ENCODE data around the gene FGF12.
A peak's percentile ranks its signal among the peaks of the same experiment; 100 is the strongest.

FGF12 gene

DNA sequence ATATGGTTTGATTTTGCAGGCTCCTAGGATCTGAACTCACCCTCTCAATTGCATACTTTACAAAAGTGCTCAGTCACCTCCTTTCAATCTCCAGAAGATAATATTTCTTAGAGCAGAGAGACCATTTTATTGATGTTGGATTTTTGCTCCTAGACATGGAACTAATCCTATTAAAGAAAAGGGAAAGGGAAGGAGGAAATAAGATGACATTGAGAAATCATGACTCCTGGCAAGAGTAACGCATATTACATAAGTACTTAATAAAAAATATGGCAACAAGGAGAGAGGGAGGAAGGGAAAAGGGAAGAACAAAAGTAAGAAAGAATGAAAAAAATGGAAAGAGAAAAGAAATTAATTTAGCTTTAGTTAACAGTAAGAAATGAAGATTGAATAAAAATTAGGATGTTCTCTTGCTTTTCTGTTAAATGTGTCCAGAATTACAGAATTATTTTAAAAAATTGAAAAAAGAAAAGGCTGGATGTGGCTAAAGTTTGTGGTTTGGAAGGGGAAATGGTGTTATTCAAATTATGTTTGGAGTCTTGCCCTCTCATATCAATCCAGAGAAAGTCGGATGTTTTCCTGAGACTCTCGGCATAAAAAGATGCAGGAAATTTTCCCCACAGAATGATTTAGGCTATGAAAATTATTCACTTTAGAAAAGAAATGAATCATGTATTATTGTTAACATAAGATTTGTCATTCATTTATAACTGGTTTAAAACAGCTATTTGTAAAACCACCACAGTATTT lies 474.0 kb downstream of the FGF12 start:
- Histone ChIP-seq H3K4me1 (ENCODE audit: control insufficient read depth, insufficient read depth, low read length) (peaks cover 8% of the 10 kb centered on the region), H3K27me3 (replicated peaks; ENCODE audit: control insufficient read depth, insufficient read depth, low read length) (no peaks in the 10 kb centered on the region)
- DNase-seq (ENCODE audit: low read depth): no peak

DNA sequence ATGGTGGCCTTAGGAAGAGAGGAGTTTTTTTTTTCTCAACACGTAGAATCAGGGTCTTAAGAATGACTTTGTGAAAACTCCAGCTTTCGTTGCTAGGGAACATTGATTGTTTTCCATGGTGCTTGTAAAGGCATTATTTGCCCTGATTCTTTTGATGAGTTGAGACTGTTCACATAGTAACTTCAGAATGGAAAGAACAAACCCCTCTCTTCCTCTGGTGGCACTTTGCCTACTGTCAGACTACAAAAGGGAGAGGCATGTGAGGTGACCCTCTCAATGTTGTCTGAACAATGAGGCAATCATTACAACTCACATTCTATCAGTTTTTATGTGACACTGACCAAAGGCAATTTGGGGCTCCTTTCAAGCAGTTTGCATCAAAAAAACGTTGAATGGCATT lies 477.8 kb downstream of the FGF12 start:
- DNase-seq (ENCODE audit: low read depth): no peak
- Histone ChIP-seq H3K9me3 (ENCODE audit: control insufficient read depth, low read length) (no peaks in the 10 kb centered on the region), H3K4me1 (ENCODE audit: control insufficient read depth, insufficient read depth, low read length) (peaks cover 8% of the 10 kb centered on the region), H3K36me3 (ENCODE audit: control insufficient read depth, insufficient read depth, low read length, severe bottlenecking) (no peaks in the 10 kb centered on the region), H3K4me3 (ENCODE audit: low read length) (no peak overlapping the region), H3K9ac (ENCODE audit: low read length) (no peak overlapping the region), H3K27me3 (replicated peaks; ENCODE audit: control insufficient read depth, insufficient read depth, low read length) (no peaks in the 10 kb centered on the region)

More for the DNA sequence above, 474.0 kb downstream of the FGF12 start:
- H3K9me3 ChIP-seq (ENCODE audit: control insufficient read depth, low read length): no peaks in the 10 kb centered on the region
- H3K36me3 ChIP-seq (ENCODE audit: control insufficient read depth, insufficient read depth, low read length, severe bottlenecking): no peaks in the 10 kb centered on the region
- H3K9ac ChIP-seq (ENCODE audit: low read length): no peak overlapping the region
- peak overlapping the region; percentile 30 for H3K4me3 ChIP-seq (ENCODE audit: low read length)

DNA sequence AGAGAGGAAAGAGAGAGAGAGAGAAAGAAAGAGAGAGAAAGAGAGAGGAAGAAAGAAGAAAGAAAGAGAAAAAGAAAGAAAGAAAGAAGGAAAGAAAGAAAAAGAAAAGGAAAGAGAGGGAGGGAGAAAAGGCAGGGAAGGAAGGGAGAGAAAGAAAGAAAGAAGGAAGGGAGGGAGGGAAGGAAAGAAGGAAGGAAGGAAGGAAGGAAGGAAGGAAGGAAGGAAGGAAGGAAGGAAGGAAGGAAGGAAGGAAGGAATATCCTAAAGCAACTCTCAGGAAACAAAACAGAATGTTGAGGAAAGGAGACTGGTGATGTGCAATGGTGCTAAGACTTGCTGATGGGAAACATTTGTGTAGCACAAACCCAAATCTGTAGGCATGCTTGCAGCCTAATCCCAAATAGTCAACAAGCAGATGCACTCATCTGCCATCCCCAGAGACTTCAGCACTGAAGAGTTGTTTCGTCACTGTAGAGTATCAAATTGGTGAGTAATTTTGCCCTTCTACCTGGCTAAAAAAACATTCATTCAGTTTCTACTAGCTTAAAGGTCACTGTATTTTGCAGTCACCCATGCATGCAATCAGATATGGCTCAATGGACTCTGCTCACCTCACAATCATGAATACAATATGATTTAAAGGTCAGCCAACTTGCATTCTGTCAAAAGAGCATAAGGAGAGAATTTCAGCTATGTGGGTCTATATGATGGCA lies 480.3 kb downstream of the FGF12 start:
- H3K4me1 ChIP-seq (ENCODE audit: control insufficient read depth, insufficient read depth, low read length): no peaks in the 10 kb centered on the region
- no peak overlapping the region for H3K9ac ChIP-seq (ENCODE audit: low read length)
- no peaks in the 10 kb centered on the region for H3K36me3 ChIP-seq (ENCODE audit: control insufficient read depth, insufficient read depth, low read length, severe bottlenecking)
- no peaks in the 10 kb centered on the region for H3K27me3 ChIP-seq (replicated peaks; ENCODE audit: control insufficient read depth, insufficient read depth, low read length)
- DNase-seq (ENCODE audit: low read depth): no peak
- H3K4me3 ChIP-seq (ENCODE audit: low read length): no peak overlapping the region
- H3K9me3 ChIP-seq (ENCODE audit: control insufficient read depth, low read length): no peaks in the 10 kb centered on the region

DNA sequence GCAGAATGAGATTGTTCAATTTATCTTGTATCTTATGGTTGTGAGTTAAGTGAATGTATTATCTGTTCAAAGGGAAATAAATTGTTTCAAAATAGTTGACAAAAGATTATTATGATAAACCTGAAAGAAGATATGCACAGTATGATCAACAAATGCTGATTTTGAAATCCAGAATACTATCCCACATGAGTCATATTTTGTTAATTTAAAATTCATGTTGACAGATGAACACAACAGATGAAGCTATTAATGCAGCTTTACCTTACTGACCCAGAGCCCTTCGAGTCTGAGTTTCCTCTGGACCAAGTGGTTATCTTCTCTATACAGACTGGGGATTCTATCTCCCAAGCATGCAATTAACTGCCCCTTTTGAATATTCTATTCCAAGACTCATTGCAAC lies 482.8 kb downstream of the FGF12 start:
- Histone ChIP-seq H3K36me3 (ENCODE audit: control insufficient read depth, insufficient read depth, low read length, severe bottlenecking) (no peaks in the 10 kb centered on the region), H3K4me1 (ENCODE audit: control insufficient read depth, insufficient read depth, low read length) (no peaks in the 10 kb centered on the region), H3K27me3 (replicated peaks; ENCODE audit: control insufficient read depth, insufficient read depth, low read length) (no peaks in the 10 kb centered on the region), H3K9ac (ENCODE audit: low read length) (no peak overlapping the region), H3K9me3 (ENCODE audit: control insufficient read depth, low read length) (no peaks in the 10 kb centered on the region), H3K4me3 (ENCODE audit: low read length) (no peak overlapping the region)
- DNase-seq (ENCODE audit: low read depth): no peak

DNA sequence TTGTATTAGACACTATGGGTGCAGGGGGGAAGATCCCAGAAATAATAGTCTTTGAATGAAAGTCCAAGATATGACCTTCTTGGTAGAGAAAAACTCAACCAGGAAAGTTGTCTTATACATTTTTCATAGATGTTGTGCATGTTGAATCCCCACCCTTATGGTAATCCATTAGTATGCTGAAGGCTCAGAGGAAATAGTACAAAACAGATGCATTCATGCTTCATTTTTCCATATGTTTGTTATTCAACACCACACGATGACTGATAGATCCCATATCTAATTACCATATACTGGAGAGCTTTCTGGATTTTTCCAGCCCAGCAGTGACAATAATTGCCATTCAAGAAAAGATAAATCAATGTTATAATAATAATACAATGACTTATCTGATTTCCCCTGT lies 487.4 kb downstream of the FGF12 start:
- DNase-seq (ENCODE audit: low read depth): no peak
- Histone ChIP-seq H3K27me3 (replicated peaks; ENCODE audit: control insufficient read depth, insufficient read depth, low read length) (no peaks in the 10 kb centered on the region), H3K36me3 (ENCODE audit: control insufficient read depth, insufficient read depth, low read length, severe bottlenecking) (no peaks in the 10 kb centered on the region), H3K9ac (ENCODE audit: low read length) (no peak overlapping the region), H3K4me1 (ENCODE audit: control insufficient read depth, insufficient read depth, low read length) (no peaks in the 10 kb centered on the region), H3K9me3 (ENCODE audit: control insufficient read depth, low read length) (no peaks in the 10 kb centered on the region), H3K4me3 (ENCODE audit: low read length) (no peak overlapping the region)

DNA sequence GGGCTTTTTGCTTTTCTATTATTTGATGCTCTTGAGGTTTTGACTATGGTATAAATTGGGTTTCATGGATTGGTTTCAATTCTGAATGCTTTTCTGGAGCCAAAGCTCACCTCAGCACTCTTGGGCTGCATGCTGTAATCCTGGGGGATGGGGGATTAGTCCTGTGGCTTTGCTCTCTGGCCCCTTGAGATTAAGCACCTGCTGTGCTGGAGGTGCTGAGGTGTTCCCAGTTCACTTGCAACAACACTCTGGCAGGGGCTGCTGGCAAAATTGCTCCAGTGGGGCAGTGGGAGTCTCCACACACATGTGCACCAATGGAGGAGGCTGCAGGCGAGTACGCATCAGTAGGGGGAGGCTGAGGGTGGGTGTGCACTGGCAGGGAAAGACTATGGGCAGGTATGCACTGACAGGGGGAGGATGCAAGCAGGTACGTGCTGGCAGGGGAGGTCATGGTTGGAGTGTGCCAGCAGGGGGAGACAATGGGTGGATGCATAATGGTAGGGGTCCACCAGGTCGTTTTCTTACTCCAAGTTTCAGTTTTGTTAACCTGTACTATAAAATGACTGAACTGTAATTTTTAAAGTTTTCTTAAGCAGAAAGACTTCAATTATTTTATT lies 489.2 kb downstream of the FGF12 start:
- Histone ChIP-seq H3K9ac (ENCODE audit: low read length) (no peak overlapping the region), H3K27me3 (replicated peaks; ENCODE audit: control insufficient read depth, insufficient read depth, low read length) (no peaks in the 10 kb centered on the region), H3K4me3 (ENCODE audit: low read length) (no peak overlapping the region), H3K4me1 (ENCODE audit: control insufficient read depth, insufficient read depth, low read length) (no peaks in the 10 kb centered on the region), H3K36me3 (ENCODE audit: control insufficient read depth, insufficient read depth, low read length, severe bottlenecking) (no peaks in the 10 kb centered on the region), H3K9me3 (ENCODE audit: control insufficient read depth, low read length) (no peaks in the 10 kb centered on the region)
- DNase-seq (ENCODE audit: low read depth): no peak

DNA sequence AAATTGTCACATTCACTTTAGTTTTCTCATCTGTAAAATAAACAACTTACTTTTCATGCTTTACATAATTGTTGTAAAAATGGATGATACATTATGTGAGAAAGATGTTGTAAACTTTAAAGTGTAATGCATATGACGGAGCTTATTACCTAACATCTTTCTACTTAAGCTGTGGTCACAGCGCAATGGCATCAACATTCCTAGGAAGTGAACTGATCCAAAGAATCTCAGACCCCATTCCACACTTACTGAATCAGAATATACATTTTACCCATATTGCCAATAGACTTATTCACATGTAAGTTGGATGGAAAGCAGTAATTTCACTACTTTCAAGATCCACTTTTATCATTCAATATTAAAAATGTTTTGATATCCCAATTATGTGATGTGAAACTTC lies 497.5 kb downstream of the FGF12 start:
- no peaks in the 10 kb centered on the region for H3K4me1 ChIP-seq (ENCODE audit: control insufficient read depth, insufficient read depth, low read length)
- H3K4me3 ChIP-seq (ENCODE audit: low read length): no peak overlapping the region
- no peak for DNase-seq (ENCODE audit: low read depth)
- no peaks in the 10 kb centered on the region for H3K9me3 ChIP-seq (ENCODE audit: control insufficient read depth, low read length)
- no peaks in the 10 kb centered on the region for H3K27me3 ChIP-seq (replicated peaks; ENCODE audit: control insufficient read depth, insufficient read depth, low read length)
- H3K9ac ChIP-seq (ENCODE audit: low read length): no peak overlapping the region
- H3K36me3 ChIP-seq (ENCODE audit: control insufficient read depth, insufficient read depth, low read length, severe bottlenecking): no peaks in the 10 kb centered on the region

DNA sequence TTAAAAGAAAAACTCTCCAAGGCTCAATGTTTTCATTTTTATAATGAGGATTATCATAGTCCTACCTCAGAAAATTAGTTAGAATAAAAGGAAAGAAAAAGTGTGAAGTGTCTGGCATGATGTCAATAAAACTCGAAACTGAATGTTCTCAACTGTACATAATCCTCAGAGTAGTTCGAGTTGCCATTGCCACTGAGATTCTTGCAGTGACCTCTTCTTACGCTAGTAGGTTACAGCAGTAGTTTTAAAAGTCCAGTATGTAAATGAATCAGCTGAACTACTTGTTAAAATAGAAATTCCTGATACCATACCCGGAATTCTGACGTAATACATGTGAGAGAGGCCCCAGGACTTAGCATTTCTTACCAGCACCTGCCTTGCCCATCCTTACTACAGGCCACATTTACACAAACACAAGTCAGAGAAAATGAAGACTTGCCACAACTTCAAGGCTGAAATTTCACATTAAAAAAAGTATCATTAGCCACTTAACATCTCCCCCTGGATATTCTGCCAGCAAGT lies 502.6 kb downstream of the FGF12 start:
- no peaks in the 10 kb centered on the region for H3K9me3 ChIP-seq (ENCODE audit: control insufficient read depth, low read length)
- no peak for DNase-seq (ENCODE audit: low read depth)
- H3K4me1 ChIP-seq (ENCODE audit: control insufficient read depth, insufficient read depth, low read length): no peaks in the 10 kb centered on the region
- no peaks in the 10 kb centered on the region for H3K27me3 ChIP-seq (replicated peaks; ENCODE audit: control insufficient read depth, insufficient read depth, low read length)
- no peaks in the 10 kb centered on the region for H3K36me3 ChIP-seq (ENCODE audit: control insufficient read depth, insufficient read depth, low read length, severe bottlenecking)
- no peak overlapping the region for H3K9ac ChIP-seq (ENCODE audit: low read length)
- no peak overlapping the region for H3K4me3 ChIP-seq (ENCODE audit: low read length)

DNA sequence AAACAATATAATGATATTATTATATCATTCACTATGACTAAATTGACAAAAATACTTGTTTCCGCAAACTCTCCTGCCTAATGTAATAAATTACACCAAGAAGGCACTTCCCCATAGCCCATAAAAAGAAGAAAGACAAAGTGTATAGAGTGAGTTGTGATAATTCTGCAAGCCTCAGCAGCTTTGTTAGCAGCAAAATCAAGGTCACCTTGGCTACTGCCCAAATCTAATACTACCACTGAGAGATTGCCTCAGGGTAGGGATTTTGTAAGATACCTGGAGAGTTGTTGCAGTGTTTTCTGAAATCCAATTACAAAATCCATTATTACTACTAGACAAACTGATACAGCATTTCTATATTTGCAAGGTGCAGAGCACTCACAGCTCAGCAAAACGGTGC lies 503.5 kb downstream of the FGF12 start:
- no peak for DNase-seq (ENCODE audit: low read depth)
- Histone ChIP-seq H3K36me3 (ENCODE audit: control insufficient read depth, insufficient read depth, low read length, severe bottlenecking) (no peaks in the 10 kb centered on the region), H3K9me3 (ENCODE audit: control insufficient read depth, low read length) (no peaks in the 10 kb centered on the region), H3K4me1 (ENCODE audit: control insufficient read depth, insufficient read depth, low read length) (no peaks in the 10 kb centered on the region), H3K4me3 (ENCODE audit: low read length) (no peak overlapping the region), H3K27me3 (replicated peaks; ENCODE audit: control insufficient read depth, insufficient read depth, low read length) (no peaks in the 10 kb centered on the region), H3K9ac (ENCODE audit: low read length) (no peak overlapping the region)

DNA sequence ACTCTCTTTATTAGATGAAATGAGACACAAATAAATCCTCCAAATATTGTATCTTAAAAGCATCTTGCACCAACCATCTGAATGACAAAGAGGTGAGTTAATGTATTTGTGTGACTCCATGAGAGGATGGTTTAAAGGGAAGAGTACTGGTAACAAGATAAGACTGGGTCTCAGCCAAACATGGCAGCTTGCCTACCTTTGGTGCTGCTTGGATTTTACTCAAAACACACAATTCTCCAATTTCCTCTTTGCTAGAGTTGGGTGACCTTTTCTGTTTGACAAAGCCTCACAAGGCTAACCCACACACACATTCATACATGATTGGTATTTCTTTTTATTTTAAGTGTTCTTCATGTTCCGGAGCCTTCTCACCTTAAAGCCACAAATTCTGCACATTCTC lies 506.4 kb downstream of the FGF12 start:
- no peak for DNase-seq (ENCODE audit: low read depth)
- H3K27me3 ChIP-seq (replicated peaks; ENCODE audit: control insufficient read depth, insufficient read depth, low read length): no peaks in the 10 kb centered on the region
- H3K9ac ChIP-seq (ENCODE audit: low read length): no peak overlapping the region
- H3K36me3 ChIP-seq (ENCODE audit: control insufficient read depth, insufficient read depth, low read length, severe bottlenecking): no peaks in the 10 kb centered on the region
- no peaks in the 10 kb centered on the region for H3K4me1 ChIP-seq (ENCODE audit: control insufficient read depth, insufficient read depth, low read length)
- H3K9me3 ChIP-seq (ENCODE audit: control insufficient read depth, low read length): no peaks in the 10 kb centered on the region
- H3K4me3 ChIP-seq (ENCODE audit: low read length): no peak overlapping the region

DNA sequence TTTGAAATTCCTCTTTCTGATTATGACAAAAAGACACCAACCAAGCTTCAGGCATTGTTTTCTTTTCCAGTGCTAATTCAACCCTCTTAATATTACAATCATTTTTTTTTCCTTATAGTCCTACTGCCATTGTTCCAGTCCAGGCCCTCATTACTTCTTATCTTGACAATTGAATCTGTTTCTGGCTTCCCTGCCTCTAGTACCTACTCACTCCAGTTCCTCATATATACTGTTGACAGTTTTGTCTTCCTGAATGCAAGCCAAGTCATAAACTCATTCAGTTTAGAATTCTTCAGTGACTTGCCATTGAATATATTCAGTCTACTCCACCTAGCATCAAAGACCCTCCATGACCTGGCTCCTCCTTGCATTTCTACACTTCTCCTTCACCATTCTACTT lies 507.4 kb downstream of the FGF12 start:
- no peaks in the 10 kb centered on the region for H3K36me3 ChIP-seq (ENCODE audit: control insufficient read depth, insufficient read depth, low read length, severe bottlenecking)

More for the DNA sequence above, 507.4 kb downstream of the FGF12 start:
- H3K4me1 ChIP-seq (ENCODE audit: control insufficient read depth, insufficient read depth, low read length): no peaks in the 10 kb centered on the region
- no peaks in the 10 kb centered on the region for H3K9me3 ChIP-seq (ENCODE audit: control insufficient read depth, low read length)
- DNase-seq (ENCODE audit: low read depth): no peak
- H3K27me3 ChIP-seq (replicated peaks; ENCODE audit: control insufficient read depth, insufficient read depth, low read length): no peaks in the 10 kb centered on the region
- no peak overlapping the region for H3K9ac ChIP-seq (ENCODE audit: low read length)
- H3K4me3 ChIP-seq (ENCODE audit: low read length): no peak overlapping the region
